ENCODE data around the gene MVB12B. TPM values are rescaled to one million over a fixed set of nuclear protein-coding genes. Genes with fewer than 3 reads are reported as not detected.
"Not testable (repeated sequence)": the region's sequence is repeated elsewhere in the genome, so short reads cannot be mapped to it uniquely, and the experiment has no call there.

Gene MVB12B
- total RNA-seq, 1 experiment from 2014 or later = 5.5 TPM

- no peak for DNase-seq (ENCODE audit: extremely low read depth, low read depth)
Observed at GRCh38 chr9:126550891-126551351, 224.3 kb downstream of the MVB12B start.

GRCh38 chr9:126551812-126552211, 225.2 kb downstream of the MVB12B start:
- no peak for DNase-seq (ENCODE audit: extremely low read depth, low read depth)

- no peak for DNase-seq (ENCODE audit: extremely low read depth, low read depth)
Observed at GRCh38 chr9:126554292-126554691, 227.7 kb downstream of the MVB12B start.

- DNase-seq (ENCODE audit: extremely low read depth, low read depth) = not testable (repeated sequence)
Observed at GRCh38 chr9:126555421-126555820, 228.8 kb downstream of the MVB12B start.

Small RNAs within 50 kb of the gene (small RNA-seq; reads per million reads assigned to genes)
- 0.06 to 0.12 reads per million in 2 experiments for gene RF00108

Data from NCI-H460 (cell line).